Cardiac septum (tissue), 1 donor: Measurements from ENCODE around the gene CCDC171. TPM values are rescaled to one million over a fixed set of nuclear protein-coding genes. Genes with fewer than 3 reads are reported as not detected.

Experiments used
- DNase-seq: peaks from one replicate; pipeline ENCODE4 v3.0.0-alpha.2; 2020; ENCODE audit warnings: low spot score
- intact Hi-C: fragments of 100-400 bp; cut with DNase I; formaldehyde crosslinking; loops from one replicate; pipeline ENCODE4 v1.14.0; 2022
- total RNA-seq: library from RNA; stranded (reverse); fragmentation: NEBNext Ultra II Directional; extraction: Animal tissue kit (Norgen Biotek cat#: 25700); gene quantifications from one replicate; pipeline ENCODE4 v1.2.1, GENCODE V29; 2021
- donor health status: DM: no; HTN: no; CAD: no.

Gene CCDC171
- total RNA-seq, 1 donor from 2014 or later, result 2.5 TPM

DNA sequence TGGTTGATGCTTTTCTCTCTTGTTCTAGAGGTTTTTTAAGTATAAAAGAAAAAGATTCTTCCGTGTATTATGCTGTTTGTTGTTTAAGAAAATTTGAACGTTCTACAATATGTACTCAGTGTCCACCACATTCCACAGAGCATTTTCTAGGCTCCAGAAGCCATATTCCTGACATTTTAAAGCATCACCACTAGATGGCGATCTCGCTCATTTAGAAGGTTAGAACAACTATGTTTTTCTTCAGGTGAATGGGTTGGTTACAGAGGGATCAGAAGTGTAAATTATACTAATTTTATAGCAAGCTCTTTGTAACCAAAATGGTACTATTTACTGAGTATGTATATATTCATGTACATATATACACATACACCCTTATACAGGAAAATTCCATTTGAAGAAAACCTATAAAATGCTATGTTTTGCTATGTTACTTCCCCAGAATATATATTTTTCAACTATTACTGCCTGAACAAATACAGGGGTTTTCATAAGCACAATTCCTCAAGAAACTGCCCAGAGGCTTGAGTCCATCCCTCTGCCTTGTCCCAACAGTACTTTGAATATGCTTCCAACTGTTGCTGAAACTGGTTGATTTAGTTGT lies 284.3 kb downstream of the CCDC171 start:
- intact Hi-C loops, result no loop called here

DNA sequence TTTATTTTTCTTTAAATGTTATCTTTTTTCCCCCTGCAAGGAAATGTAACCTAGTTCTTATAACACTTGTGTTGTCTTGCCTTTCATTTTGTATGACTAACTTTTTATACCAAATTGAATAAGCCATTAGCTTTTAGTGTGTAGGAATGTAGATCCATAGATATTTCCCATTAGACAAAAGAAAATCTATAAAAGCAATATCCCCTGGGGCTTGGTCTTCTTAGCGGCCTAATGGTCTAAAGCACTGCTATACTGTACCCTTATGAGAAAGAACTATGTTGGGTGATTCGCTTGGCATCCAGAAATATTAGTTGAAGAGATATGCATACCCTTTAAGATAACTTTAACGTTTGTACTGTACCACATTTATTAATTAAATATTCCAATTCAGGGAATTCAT lies 289.2 kb downstream of the CCDC171 start:
- intact Hi-C loops, result no loop called here
- DNase-seq, result no peak

More for the DNA sequence above, 284.3 kb downstream of the CCDC171 start:
- DNase-seq, result no peak

DNA sequence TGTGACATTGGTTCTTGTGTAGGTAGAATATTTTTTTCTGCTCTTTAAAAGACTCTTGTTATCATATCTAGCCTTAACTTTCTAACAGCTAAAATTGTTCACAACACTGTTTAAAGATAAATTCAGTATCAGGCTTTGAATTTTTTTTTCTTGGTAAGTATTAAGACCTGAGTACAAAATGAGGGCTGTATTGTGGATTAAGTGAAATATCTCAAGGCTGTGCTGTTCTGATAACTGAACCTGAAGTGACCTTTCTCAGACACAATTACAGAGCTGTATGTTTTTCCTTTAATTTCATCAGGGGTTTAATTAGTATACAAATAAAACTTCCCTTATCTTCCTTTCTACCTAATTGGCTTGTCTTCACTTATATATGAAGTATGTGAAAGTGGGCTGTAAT lies 290.5 kb downstream of the CCDC171 start:
- intact Hi-C loops, result no loop called here
- no peak for DNase-seq

DNA sequence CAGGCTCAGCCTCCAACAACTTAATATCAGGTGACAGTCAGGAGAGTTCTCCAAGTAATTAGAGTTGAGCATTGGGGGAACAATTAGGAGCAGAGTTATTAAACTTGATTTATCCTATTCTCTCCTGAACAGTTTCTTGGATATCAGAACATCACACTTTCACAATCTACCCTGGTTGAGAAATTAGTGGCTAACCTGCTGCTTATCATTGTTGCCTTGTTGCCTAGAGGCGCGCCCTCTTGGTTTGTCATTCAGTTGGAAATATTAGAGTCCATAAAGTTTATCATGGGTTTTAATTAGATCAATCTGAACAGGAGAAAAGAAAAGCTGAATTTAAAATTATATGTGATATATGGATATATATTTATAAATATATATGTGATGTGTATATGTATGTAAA lies 291.1 kb downstream of the CCDC171 start:
- intact Hi-C loops, result no loop called here
- no peak for DNase-seq

DNA sequence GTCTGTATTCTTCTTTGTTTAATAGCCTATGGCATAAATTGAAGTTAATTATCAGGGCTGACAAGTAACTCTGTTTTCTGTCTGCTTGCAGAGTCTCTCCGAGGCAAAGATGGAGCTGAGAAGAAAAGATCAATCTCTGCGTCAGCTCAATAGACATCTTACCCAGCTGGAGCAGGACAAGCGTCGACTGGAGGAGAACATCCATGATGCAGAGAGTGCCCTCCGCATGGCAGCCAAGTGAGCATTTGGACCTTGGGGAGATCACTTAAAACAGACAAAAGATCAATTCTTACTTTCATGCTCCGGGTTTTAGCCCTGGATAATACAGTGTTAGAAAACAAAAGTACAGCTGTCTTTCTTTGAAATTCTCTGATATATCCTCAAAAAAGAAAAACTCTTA lies 293.8 kb downstream of the CCDC171 start:
- intact Hi-C loops, result no loop called here
- no peak for DNase-seq

DNA sequence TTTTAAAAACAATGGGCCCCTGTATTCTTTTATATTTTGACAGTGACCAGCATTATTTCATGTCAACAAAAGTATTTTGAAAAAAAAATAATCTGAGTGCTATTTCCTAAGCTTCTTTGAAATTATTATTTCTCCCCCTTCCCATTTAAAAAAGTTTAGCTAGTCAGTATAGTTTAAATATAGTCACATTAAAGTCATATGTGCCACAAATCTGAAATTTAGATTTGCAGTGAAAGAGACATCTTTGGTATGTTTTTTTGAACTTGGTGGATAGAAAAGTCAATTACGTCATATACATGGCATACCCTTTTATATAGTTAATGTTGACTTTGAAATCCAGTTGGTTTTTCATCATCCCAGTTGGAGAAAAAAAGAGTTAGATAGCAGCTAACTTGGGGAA lies 297.0 kb downstream of the CCDC171 start:
- DNase-seq, result no peak
- intact Hi-C loops, result no loop called here

DNA sequence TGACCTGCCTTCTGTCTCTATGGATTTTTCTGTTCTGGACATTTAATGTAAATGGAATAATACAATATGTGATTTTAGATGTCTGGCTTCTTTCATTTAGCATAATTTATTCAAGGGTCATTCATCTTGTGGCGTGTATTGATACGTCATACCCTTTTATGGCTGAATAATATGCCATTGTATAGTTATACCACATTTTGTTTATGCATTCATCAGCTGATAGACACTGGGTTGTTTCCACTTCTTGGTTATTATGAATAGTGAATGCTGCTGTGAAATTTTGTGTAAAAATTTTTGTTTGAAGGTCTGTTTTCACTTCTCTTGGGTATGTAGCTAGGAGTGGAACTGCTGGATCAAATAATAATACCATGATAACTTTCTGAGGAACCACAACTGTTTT lies 298.9 kb downstream of the CCDC171 start:
- intact Hi-C loops, result no loop called here
- no peak for DNase-seq

DNA sequence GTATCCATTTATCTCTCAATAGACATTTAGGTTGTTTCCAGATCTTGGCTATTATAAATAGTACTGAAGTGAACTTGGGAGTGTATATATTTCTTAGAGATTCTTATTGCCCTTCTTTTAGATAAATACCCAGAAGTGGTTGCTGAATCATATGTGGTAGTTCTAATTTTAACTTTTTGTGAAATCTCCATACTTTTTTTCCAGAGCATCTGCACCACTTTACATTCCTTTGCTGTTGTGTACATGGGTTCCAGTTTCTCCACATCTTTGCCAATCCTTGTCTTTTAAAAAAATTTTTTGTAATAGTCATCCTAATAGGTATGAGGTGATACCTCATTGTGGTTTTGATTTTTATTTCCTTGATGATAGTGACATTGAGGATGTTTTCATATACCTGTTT lies 303.7 kb downstream of the CCDC171 start:
- DNase-seq, result no peak
- intact Hi-C loops, result no loop called here

DNA sequence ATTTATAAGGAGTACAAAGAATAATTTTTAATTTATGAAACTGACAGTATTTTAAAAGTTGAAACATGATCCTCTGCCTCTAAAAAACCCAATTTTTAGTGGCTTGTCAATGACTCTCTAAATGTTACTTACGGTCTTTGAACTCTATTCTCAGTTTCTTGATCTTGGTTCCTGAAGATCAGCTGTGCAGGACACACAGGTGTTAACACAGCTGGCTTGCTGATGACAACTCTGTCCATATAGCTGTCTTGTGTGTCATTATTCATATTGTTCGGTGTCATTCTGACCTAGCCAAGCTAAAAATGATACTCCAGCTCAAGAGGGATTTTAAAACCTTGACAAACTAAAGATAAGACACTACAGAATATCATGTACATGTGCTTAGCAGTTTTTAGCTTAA lies 314.5 kb downstream of the CCDC171 start:
- DNase-seq, result no peak
- intact Hi-C loops, result no loop called here

DNA sequence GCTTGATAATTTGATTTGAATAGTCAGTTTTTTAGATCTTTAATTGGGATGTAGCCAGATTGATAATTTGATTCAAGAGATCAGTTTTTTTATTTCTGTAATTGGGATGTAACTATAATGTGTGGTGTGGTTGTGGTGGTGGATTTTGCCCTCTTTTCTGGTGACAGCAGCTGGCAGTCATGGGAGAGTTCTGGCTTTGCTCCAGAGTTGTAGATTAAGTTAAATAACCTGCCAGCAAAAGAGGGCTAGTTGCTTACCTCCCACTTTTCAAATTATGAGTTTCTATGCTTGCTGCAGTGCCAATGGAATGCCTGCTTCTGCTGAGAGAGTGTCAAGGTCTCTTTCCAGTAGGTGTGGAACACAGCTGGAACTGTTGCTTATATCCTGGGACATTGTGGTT lies 315.1 kb downstream of the CCDC171 start:
- intact Hi-C loops, result no loop called here

DNA sequence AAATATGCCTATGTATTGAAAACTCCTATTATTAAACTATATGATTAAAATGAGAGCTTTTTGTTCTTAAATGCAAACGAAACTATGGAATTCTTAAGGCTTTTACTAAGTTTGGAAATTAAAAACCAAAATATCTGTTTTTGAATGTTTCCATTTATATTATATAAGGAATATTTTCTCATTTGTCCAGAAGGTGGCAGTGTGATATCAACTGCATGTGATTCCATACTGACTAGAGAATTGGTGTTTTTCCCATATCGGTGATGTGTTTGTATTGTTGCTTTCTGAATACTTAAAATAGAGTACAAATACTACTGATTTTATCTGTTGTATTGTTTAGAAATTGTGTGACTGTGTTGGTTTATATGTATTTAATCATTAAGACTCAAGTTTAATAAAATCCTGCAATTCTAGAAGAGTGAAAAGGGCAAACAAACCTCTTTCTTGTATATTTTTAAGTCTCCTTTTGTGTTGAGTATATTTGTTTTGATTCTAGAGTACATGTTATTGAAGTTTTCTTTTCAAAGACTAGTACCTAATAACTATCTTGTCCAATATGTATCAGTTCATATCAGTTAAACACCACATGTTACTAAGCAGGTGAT lies 320.8 kb downstream of the CCDC171 start:
- no peak for DNase-seq
- intact Hi-C loops, result loop anchor here (5.0 kb wide), 1 partner anchor 1589 kb away; no protein-coding TSS in a partner anchor

More for the DNA sequence above, 315.1 kb downstream of the CCDC171 start:
- no peak for DNase-seq

DNA sequence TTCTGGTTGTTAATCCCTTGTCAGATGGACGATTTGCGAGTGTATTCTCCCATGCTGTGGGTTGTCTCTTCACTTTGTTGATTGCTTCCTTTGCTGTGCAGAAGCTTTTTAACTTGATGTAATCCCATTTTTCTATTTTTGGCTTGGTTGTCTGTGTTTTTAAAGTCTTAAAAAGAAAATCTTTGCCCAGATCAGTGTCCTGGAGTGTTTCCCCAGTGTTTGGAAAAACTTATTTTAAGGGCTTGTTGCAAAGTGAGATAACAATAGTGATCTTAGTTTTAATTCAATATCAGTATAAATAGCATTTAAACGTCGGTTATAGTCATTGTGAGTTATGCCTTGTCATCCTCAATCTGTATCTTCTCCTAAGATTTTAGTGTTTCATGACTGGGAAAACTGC lies 329.5 kb downstream of the CCDC171 start:
- DNase-seq, result no peak
- intact Hi-C loops, result no loop called here

DNA sequence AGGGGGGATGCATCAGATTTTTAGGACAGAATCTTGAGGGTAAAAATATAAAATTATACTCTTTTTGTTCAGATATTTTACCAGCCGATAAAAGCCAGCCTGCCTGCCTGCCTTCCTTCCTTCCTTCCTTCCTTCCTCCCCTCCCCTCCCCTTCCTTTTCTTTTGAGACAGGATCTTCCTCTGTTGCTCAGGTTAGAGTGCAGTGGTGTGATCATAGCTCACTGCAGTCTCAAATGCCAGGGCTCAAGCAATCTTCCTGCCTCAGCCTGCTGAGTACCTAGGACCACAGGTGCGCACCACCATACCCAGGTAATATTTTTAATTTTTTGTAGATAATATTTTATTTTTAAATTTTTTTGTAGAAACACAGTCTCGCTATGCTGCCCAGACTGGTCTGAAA lies 330.0 kb downstream of the CCDC171 start:
- intact Hi-C loops, result no loop called here
- no peak for DNase-seq

DNA sequence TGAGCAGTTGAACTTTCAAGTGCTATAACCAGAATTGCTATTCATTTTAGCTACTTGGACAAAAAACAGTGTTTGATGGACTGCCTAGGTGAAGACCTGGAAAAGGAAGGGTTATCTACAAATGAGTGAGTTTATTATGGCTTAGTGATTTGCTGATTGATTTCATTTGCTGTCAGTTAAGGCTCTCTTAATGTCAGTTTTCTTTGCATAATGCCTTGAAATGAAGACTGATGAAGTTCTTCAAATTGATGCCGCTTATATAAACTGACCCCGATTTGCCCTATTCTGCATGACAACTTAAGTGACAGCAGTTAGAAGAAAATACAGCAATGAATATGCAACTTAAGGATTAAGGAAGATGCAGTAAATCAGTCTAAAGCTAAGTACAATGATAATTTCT lies 332.6 kb downstream of the CCDC171 start:
- intact Hi-C loops, result no loop called here
- no peak for DNase-seq

DNA sequence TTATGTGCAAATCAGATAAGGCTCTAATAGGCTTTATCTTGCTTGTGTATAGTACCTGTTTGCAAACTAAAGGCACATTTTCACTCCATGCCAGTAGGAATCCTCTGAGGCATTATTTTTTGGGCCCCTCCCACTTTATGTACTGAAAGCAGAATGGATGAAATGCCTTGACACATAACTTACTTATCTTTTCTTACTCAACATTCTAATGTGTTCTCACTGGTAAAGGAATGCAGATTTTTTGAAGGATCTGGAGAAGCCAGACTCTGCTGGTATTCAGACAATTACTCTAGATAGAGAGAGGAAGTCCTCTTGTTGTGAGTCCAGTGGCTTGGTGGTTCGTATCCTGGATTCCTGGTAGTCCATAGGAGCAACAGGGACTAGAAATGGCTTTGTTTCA lies 336.7 kb downstream of the CCDC171 start:
- DNase-seq, result no peak
- intact Hi-C loops, result no loop called here

DNA sequence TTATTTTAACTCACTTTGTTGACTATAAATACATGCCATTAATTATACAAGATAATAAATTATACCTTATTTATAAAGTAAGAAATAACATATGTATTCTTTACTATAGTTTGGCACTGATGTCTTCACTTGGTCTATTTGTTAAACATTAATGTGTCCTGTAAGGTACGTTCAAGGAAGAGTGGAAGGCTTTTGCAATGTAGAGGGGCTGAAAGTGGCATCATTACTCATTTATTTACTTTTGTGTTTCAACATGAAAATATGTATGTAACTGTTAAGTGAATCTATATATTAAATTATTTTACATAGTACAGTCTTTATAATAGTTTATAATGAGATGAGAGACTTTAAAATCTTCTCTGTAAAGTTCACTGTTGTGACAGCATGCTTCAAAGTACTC lies 348.7 kb downstream of the CCDC171 start:
- no peak for DNase-seq
- intact Hi-C loops, result no loop called here

DNA sequence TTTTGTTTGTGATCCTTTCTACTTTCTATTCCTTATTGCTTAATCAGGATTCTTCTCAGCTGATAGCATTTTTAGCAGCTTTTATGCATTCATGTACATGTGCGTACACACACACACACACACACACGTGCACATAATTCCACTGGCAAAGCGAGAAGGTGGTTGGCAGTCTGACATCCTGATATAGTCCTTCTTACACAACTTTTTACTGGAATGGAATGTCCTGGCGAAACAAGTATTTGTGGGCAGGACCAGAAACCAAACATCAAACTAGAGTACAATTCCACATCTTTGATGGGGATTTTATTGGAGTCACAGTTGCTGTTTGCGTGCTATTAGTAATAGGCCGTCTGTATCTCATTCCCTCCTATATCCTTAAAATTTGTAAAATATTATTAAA lies 356.5 kb downstream of the CCDC171 start:
- DNase-seq, result no peak
- intact Hi-C loops, result no loop called here

DNA sequence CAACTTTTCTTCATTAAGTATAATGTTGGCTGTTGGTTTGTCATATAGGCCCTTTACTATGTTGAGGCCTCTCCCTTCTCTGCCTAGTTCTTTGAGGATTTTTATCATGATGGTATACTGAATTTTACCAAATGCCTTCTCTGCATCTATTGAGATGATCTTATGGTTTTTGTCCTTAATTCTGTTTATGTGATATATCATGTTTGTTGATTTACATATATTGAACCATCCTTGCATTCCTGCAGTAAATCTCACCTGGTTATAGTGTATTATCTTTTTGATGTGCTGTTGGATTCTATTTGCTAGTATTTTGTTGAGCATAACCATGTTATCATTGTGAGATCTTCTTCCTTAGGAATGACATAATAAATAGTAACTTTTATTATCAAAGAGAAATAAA lies 362.9 kb downstream of the CCDC171 start:
- DNase-seq, result no peak
- intact Hi-C loops, result no loop called here

DNA sequence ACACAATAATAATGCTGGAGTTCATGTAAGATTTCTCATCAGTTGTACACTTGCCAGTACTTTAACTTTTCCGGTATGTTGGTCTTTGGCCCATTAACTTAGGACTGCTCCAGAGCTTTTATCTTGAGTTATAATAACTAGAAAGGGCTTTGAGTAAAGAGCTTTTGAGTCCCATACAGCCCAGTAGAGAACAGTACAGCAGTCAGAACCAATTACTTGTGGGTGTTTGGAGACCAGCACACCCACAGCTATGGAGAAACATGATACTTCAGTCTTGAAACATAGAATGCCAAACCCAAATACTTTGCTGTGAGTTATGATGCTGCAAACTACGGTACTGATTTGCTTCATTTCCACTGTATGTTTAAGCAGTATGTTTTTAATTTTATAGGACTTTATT lies 374.3 kb downstream of the CCDC171 start:
- DNase-seq, result no peak
- intact Hi-C loops, result no loop called here

DNA sequence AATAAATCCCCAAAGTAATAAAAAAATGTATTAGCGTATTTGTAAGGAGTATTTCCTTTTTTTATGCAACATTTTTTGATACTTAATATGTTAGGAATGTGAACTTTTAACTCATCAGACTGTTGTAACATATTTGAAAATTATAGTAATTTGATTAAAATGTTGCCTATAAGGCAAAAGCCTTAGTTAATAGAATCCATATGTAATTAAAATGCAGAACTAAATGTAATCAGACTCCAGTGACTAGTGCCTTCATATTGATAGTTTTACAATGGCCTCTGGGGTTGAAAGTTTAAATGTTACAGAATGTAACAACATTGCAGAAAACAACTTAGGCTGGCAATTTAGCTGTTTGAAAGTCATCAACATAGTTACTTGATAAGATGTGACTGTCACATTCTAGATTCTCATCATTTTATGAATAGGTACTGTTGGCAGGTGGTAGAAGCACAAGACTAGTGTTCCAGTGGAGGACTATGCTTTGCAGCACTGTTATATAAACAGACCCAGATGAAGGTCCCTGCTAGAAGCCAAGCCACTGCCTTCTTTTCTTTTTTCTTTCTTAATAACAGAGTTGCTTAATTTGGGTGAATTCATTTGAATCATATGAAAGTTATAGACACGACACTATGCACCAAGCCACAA lies 382.9 kb downstream of the CCDC171 start:
- intact Hi-C loops, result no loop called here
- DNase-seq, result no peak

DNA sequence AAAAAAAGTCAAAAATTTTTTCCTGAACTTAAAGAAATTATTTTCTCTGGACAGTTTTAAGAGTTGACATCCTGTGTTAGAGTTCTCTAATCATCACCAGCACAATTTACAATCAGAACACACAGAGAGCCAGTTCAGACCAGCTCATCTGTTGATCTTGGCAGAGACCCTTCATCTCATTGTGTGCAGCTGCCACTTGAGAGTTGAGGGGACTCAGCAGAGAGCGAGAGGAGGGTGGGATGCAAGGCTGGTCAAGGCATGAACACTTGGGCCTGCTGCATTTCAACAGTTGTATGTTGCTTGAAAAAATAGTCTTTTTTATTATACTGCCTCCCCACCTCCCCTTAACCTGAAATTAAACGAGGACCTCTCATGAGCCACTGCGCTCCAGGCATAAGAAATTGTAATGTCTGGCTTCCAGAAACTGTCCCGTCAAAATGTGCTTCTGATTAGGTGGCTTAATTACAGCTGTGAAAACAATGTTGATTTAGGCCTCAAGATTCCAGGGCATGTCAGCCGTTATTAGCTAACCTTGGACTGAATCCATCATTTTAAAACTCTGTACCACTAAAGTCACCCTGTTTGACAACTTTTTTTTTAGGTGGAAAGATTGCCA lies 383.6 kb downstream of the CCDC171 start:
- DNase-seq, result no peak

More for the DNA sequence above, 383.6 kb downstream of the CCDC171 start:
- intact Hi-C loops, result no loop called here
